Measurements from ENCODE around the gene ZNF224. TPM values are rescaled to one million over a fixed set of nuclear protein-coding genes. Genes with fewer than 3 reads are reported as not detected.

The ZNF224 gene
- total and polyA plus RNA-seq, 2 of the 13 experiments (the other 11 are each of a cell fraction or from before 2014, with no cell fraction given): 13.0 to 16.1 TPM

- TF ChIP-seq ZNF800 (CRISPR knock-in tag; IDR thresholded peaks at IDR 0.05) (peak; percentile 68; the same call in 1 of the 2 replicates), ZNF253 (CRISPR knock-in tag; IDR thresholded peaks at IDR 0.05; ENCODE audit: borderline replicate concordance) (no peak), ZNF784 (CRISPR knock-in tag; IDR thresholded peaks at IDR 0.05; ENCODE audit: borderline replicate concordance) (no peak), AHR (CRISPR knock-in tag; IDR thresholded peaks at IDR 0.05) (no peak), ERF (CRISPR knock-in tag; IDR thresholded peaks at IDR 0.05) (peak; percentile 71), ZNF781 (CRISPR knock-in tag; IDR thresholded peaks at IDR 0.05; ENCODE audit: borderline replicate concordance, not compliant biosample characterization) (peak; percentile 38), POLR2AphosphoS5 (IDR thresholded peaks at IDR 0.05; ENCODE audit: low read depth, low read length) (peak; percentile 83), KLF12 (CRISPR knock-in tag; IDR thresholded peaks at IDR 0.05; ENCODE audit: borderline replicate concordance) (peak; percentile 71; the same call in 1 of the 2 replicates), ZNF639 (CRISPR knock-in tag; conservative IDR thresholded peaks at IDR 0.05) (no peak), HNF4A (CRISPR knock-in tag; IDR thresholded peaks at IDR 0.05) (peak; percentile 70), ZBTB49 (CRISPR knock-in tag; IDR thresholded peaks at IDR 0.05; ENCODE audit: borderline replicate concordance) (no peak), ZNF761 (CRISPR knock-in tag; conservative IDR thresholded peaks at IDR 0.05) (0 out of 2 replicates have a peak, but pooled peaks have one; percentile 33), ASH2L (IDR thresholded peaks at IDR 0.05; ENCODE audit: insufficient read length, low read depth, low read length) (peak; percentile 35), ZNF333 (CRISPR knock-in tag; IDR thresholded peaks at IDR 0.05; ENCODE audit: borderline replicate concordance) (0 out of 2 replicates have a peak, but pooled peaks have one; percentile 60), ZBTB7A (CRISPR knock-in tag; IDR thresholded peaks at IDR 0.05) (no peak), FOXJ3 (CRISPR knock-in tag; IDR thresholded peaks at IDR 0.05; ENCODE audit: borderline replicate concordance) (peak; percentile 66; the same call in 1 of the 2 replicates), MXD1 (CRISPR knock-in tag; IDR thresholded peaks at IDR 0.05) (peak; percentile 40; the same call in 1 of the 2 replicates), THAP11 (CRISPR knock-in tag; IDR thresholded peaks at IDR 0.05) (peak; percentile 99), HIVEP1 (CRISPR knock-in tag; IDR thresholded peaks at IDR 0.05) (0 out of 2 replicates have a peak, but pooled peaks have one; percentile 47), TEAD2 (CRISPR knock-in tag; IDR thresholded peaks at IDR 0.05) (no peak), DBP (CRISPR knock-in tag; IDR thresholded peaks at IDR 0.05; ENCODE audit: not compliant biosample characterization) (no peak)
Observed at GRCh38 chr19:44093931-44094765, at the start of gene ZNF224 (continued).

Measured in HepG2 (cell line).